H1 (cell line): ENCODE data around the gene LIAS. TPM values are rescaled to one million over a fixed set of nuclear protein-coding genes. Genes with fewer than 3 reads are reported as not detected.

Experiments used
- CTCF ChIA-PET: fragments of 300-600 bp; sonication (Branson Sonifier 250); formaldehyde crosslinking; loops from one replicate; lab custom pipeline; 2021; ENCODE audit not compliant: partially characterized antibody; lab: Charles Lee
- POLR2A ChIA-PET: fragments of 300-600 bp; sonication (Branson Sonifier 250); formaldehyde crosslinking; loops from one replicate; lab custom pipeline; 2021; ENCODE audit warnings: inconsistent platforms; ENCODE audit not compliant: partially characterized antibody; lab: Charles Lee
- DNase-seq, 2 experiments: peaks; one replicate each; pipeline versions ENCODE4 v3.0.0 to v3.0.0-alpha.2; 2010 to 2022; ENCODE audit warnings: low spot score in 2 of 2, low read depth in 1 of 2, mixed read lengths in 1 of 2
- FAIRE-seq: peaks from 2 replicates; lab custom pipeline; 2011; peaks lifted over from hg19 to GRCh38; lab: Jason Lieb, UNC
- H2AFZ ChIP-seq: 2 replicates; pipeline ENCODE4 v1.8.1; 2012; ENCODE audit warnings: low read length, inconsistent platforms
- H2AK5ac ChIP-seq: 2 replicates; pipeline ENCODE4 v1.6.1; 2013; ENCODE audit warnings: low read depth, low read length
- H2BK120ac ChIP-seq: replicated peaks from 2 replicates; pipeline ENCODE3; 2013; ENCODE audit warnings: low read depth, low read length, inconsistent platforms
- H2BK12ac ChIP-seq: 2 replicates; pipeline ENCODE4 v1.6.1; 2013; ENCODE audit warnings: low read depth, low read length
- H2BK15ac ChIP-seq: 2 replicates; pipeline ENCODE4 v1.6.1; 2013; ENCODE audit warnings: low read length
- H2BK20ac ChIP-seq: 2 replicates; pipeline ENCODE4 v1.6.1; 2013; ENCODE audit warnings: low read length
- H2BK5ac ChIP-seq: 2 replicates; pipeline ENCODE4 v1.6.1; 2013; ENCODE audit warnings: low read depth, low read length
- H3K14ac ChIP-seq: 2 replicates; pipeline ENCODE4 v1.6.1; 2013; ENCODE audit warnings: inconsistent platforms; ENCODE audit not compliant: insufficient read length
- H3K18ac ChIP-seq: 2 replicates; pipeline ENCODE4 v1.6.1; 2013; ENCODE audit warnings: low read length; ENCODE audit errors: extremely low read depth
- H3K23ac ChIP-seq: 2 replicates; pipeline ENCODE4 v1.6.1; 2013; ENCODE audit warnings: inconsistent platforms; ENCODE audit not compliant: insufficient read length
- H3K23me2 ChIP-seq: 2 replicates; pipeline ENCODE4 v1.6.1; 2013; ENCODE audit warnings: low read depth, low read length
- H3K27ac ChIP-seq: 2 replicates; pipeline ENCODE4 v1.6.1; 2011; ENCODE audit warnings: low read depth, low read length, inconsistent platforms
- H3K27me3 ChIP-seq, 4 experiments: replicated peaks in 1 of 4; 1 replicate in 1 of 4; 2 replicates in 3 of 4; pipeline versions ENCODE4 v1.6.1 to v1.8.1; 2011 to 2013; ENCODE audit warnings: low read length in 3 of 4, mild to moderate bottlenecking in 3 of 4, inconsistent platforms in 2 of 4, mixed read lengths in 2 of 4, moderate library complexity in 1 of 4; ENCODE audit not compliant: control insufficient read depth in 3 of 4, insufficient read depth in 3 of 4; ENCODE audit errors: extremely low read depth in 1 of 4
- H3K36me3 ChIP-seq, 4 experiments: 2 replicates each; pipeline versions ENCODE4 v1.6.1 to v1.8.1; 2011 to 2013; ENCODE audit warnings: mild to moderate bottlenecking in 4 of 4, low read length in 3 of 4, moderate library complexity in 2 of 4, control low read depth in 1 of 4, inconsistent platforms in 1 of 4; ENCODE audit not compliant: insufficient read depth in 4 of 4, control insufficient read depth in 2 of 4
- H3K4ac ChIP-seq: replicated peaks from 2 replicates; pipeline ENCODE3; 2013; ENCODE audit warnings: low read length, low read depth, mixed read lengths, inconsistent platforms; ENCODE audit not compliant: insufficient read length
- H3K4me1 ChIP-seq, 4 experiments: replicated peaks in 1 of 4; 1 replicate in 1 of 4; 2 replicates in 3 of 4; pipeline versions ENCODE4 v1.6.1 to v1.8.1; 2011 to 2013; ENCODE audit warnings: low read length in 3 of 4, inconsistent platforms in 2 of 4, mixed read lengths in 1 of 4; ENCODE audit not compliant: insufficient read depth in 4 of 4, control insufficient read depth in 3 of 4
- H3K4me2 ChIP-seq, 2 experiments: 2 replicates each; pipeline versions ENCODE4 v1.6.1 to v1.8.1; 2011 to 2013; ENCODE audit warnings: low read depth in 2 of 2, low read length in 2 of 2, control low read depth in 1 of 2, inconsistent platforms in 1 of 2, mild to moderate bottlenecking in 1 of 2; ENCODE audit not compliant: insufficient read depth in 1 of 2
- H3K4me3 ChIP-seq, 4 experiments: fragments of 200-600, 300-600 bp in 1 of 4; sonication (generic), shearing (Covaris generic), sonication (Bioruptor Twin) in 1 of 4; 2 replicates each; pipeline versions ENCODE4 v1.5.1 to v1.8.1; 2011 to 2016; ENCODE audit warnings: low read length in 4 of 4, low read depth in 3 of 4, control low read depth in 2 of 4, inconsistent platforms in 2 of 4, mild to moderate bottlenecking in 2 of 4, mixed read lengths in 1 of 4, moderate library complexity in 1 of 4; ENCODE audit not compliant: insufficient read depth in 2 of 4; ENCODE audit errors: extremely low read depth in 1 of 4
- H3K56ac ChIP-seq: replicated peaks from 2 replicates; pipeline ENCODE3; 2013; ENCODE audit warnings: low read depth, mild to moderate bottlenecking, mixed read lengths, low read length, inconsistent platforms; ENCODE audit not compliant: insufficient read length
- H3K79me1 ChIP-seq: 2 replicates; pipeline ENCODE4 v1.6.1; 2013; ENCODE audit warnings: low read depth, low read length, control low read depth
- H3K79me2 ChIP-seq, 2 experiments: 2 replicates each; pipeline versions ENCODE4 v1.6.1 to v1.8.1; 2012 to 2013; ENCODE audit warnings: low read length in 2 of 2, mild to moderate bottlenecking in 2 of 2, inconsistent platforms in 1 of 2; ENCODE audit not compliant: insufficient read depth in 2 of 2, control insufficient read depth in 1 of 2
- H3K9ac ChIP-seq, 4 experiments: replicated peaks in 1 of 4; 1 replicate in 1 of 4; 2 replicates in 3 of 4; pipeline versions ENCODE4 v1.6.1 to v1.8.1; 2011 to 2013; ENCODE audit warnings: low read depth in 3 of 4, low read length in 3 of 4, control low read depth in 2 of 4, mild to moderate bottlenecking in 2 of 4, moderate library complexity in 2 of 4, inconsistent platforms in 1 of 4; ENCODE audit errors: extremely low read depth in 1 of 4
- H3K9me3 ChIP-seq, 2 experiments: 2 replicates each; pipeline versions ENCODE4 v1.6.1 to v1.8.1; 2012 to 2013; ENCODE audit warnings: mild to moderate bottlenecking in 2 of 2, moderate library complexity in 2 of 2, control low read depth in 1 of 2, inconsistent platforms in 1 of 2, low read depth in 1 of 2, low read length in 1 of 2, mixed read lengths in 1 of 2; ENCODE audit not compliant: insufficient read depth in 2 of 2
- H4K20me1 ChIP-seq, 2 experiments: replicated peaks in 1 of 2; 2 replicates each; pipeline versions ENCODE3 to v1.8.1; 2011 to 2013; ENCODE audit warnings: inconsistent platforms in 2 of 2, low read length in 2 of 2, mild to moderate bottlenecking in 1 of 2; ENCODE audit not compliant: insufficient read depth in 2 of 2, control insufficient read depth in 1 of 2
- H4K5ac ChIP-seq: 2 replicates; pipeline ENCODE4 v1.6.1; 2013; ENCODE audit warnings: low read length, low read depth, mixed read lengths, inconsistent platforms; ENCODE audit not compliant: insufficient read length
- H4K8ac ChIP-seq: 2 replicates; pipeline ENCODE4 v1.8.0; 2013; ENCODE audit warnings: mild to moderate bottlenecking, moderate library complexity, low read length, inconsistent platforms; ENCODE audit not compliant: insufficient read depth; ENCODE audit errors: extremely low read depth
- H4K91ac ChIP-seq: replicated peaks from 2 replicates; pipeline ENCODE3; 2013; ENCODE audit warnings: low read length, mixed read lengths, inconsistent platforms; ENCODE audit not compliant: insufficient read length
- CBX5 ChIP-seq: fragments of 300-800, 300-1000 bp; sonication (generic); IDR thresholded peaks from 2 replicates; pipeline ENCODE4 v1.7.1; 2016; ENCODE audit warnings: antibody characterized with exemption, low read length, low read depth
- NRF1 ChIP-seq: IDR thresholded peaks from 2 replicates; pipeline ENCODE4 v1.6.1; 2011; ENCODE audit warnings: mild to moderate bottlenecking, low read depth, low read length, improper control_type of control experiment
- ZNF274 ChIP-seq: IDR thresholded peaks from 2 replicates; pipeline ENCODE4 v1.7.0; 2012; ENCODE audit warnings: low read length, borderline replicate concordance; ENCODE audit errors: extremely low read depth
- polyA plus RNA-seq, 7 experiments: library from polyadenylated mRNA; depleted of rRNA in 3 of 7; stranded (reverse) in 5 of 7; unstranded in 2 of 7; fragments of >200 nt in 5 of 7; fragments of 200-250 nt in 2 of 7; gene quantifications; 1 replicate in 5 of 7; 2 replicates in 1 of 7; 4 replicates in 1 of 7; pipeline versions ENCODE4 v1.2.1 to v1.2.3, GENCODE V29; 2011 to 2013; ENCODE audit warnings: missing spikeins in 2 of 7, mixed read lengths in 2 of 7
- total RNA-seq: library from RNA; stranded (reverse); fragmentation: NEBNext Ultra II Directional; extraction: Animal tissue kit (Norgen Biotek cat#: 25700); gene quantifications from 2 replicates; pipeline ENCODE4 v1.2.1, GENCODE V29; 2021

The LIAS gene
- total and polyA plus RNA-seq, 2 of the 8 experiments (the other 6 are each of a cell fraction or from before 2014, with no cell fraction given), result 10.5 to 24.9 TPM

DNA sequence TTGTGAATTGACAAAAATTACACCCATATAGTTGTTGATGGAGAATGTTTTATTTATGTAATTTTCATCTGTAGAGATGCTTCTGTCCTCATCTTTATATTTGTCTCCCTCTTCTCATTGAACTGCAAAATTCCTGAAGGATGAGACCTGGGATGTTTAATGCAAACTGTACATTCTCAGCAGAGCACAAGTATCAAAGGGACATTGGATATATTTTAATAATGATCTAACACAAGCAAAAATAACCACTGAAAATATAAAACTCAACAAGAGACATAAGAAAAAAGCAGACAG lies 39.8 kb downstream of the LIAS start:
- Histone ChIP-seq H2AFZ (no peak overlapping the region), H3K79me1 (no peaks in the 10 kb centered on the region), H2BK20ac (no peak overlapping the region), H3K36me3 (peaks cover 7 to 45% (median 21%) of the 10 kb centered on the region in 4 experiments), H3K4ac (no peak overlapping the region), H3K4me1 (no peaks in the 10 kb centered on the region), H3K9ac (no peak overlapping the region), H2BK15ac (no peak overlapping the region), H3K27me3 (no peaks in the 10 kb centered on the region), H3K27ac (no peak overlapping the region), H3K9me3 (no peaks in the 10 kb centered on the region), H2BK5ac (no peak overlapping the region), H4K91ac (no peak overlapping the region), H3K23me2 (no peaks in the 10 kb centered on the region), H3K56ac (no peak overlapping the region), H3K23ac (no peak overlapping the region), H3K4me3 (no peak overlapping the region), H4K5ac (no peak overlapping the region), H3K4me2 (no peak overlapping the region), H3K18ac (no peak overlapping the region), H2AK5ac (no peak overlapping the region), H4K8ac (no peak overlapping the region), H3K79me2 (no peaks in the 10 kb centered on the region), H2BK12ac (no peak overlapping the region), H4K20me1 (no peaks in the 10 kb centered on the region), H2BK120ac (no peak overlapping the region), H3K14ac (no peak overlapping the region)
- POLR2A ChIA-PET, result no interaction called here
- TF ChIP-seq NRF1 (no peak), ZNF274 (no peak), CBX5 (no peak)
- CTCF ChIA-PET, result no interaction called here
- no peak for DNase-seq
- FAIRE-seq, result no peak
